ENCODE data around the gene TUT1. TPM values are rescaled to one million over a fixed set of nuclear protein-coding genes. Genes with fewer than 3 reads are reported as not detected.

Gene TUT1, protein sequence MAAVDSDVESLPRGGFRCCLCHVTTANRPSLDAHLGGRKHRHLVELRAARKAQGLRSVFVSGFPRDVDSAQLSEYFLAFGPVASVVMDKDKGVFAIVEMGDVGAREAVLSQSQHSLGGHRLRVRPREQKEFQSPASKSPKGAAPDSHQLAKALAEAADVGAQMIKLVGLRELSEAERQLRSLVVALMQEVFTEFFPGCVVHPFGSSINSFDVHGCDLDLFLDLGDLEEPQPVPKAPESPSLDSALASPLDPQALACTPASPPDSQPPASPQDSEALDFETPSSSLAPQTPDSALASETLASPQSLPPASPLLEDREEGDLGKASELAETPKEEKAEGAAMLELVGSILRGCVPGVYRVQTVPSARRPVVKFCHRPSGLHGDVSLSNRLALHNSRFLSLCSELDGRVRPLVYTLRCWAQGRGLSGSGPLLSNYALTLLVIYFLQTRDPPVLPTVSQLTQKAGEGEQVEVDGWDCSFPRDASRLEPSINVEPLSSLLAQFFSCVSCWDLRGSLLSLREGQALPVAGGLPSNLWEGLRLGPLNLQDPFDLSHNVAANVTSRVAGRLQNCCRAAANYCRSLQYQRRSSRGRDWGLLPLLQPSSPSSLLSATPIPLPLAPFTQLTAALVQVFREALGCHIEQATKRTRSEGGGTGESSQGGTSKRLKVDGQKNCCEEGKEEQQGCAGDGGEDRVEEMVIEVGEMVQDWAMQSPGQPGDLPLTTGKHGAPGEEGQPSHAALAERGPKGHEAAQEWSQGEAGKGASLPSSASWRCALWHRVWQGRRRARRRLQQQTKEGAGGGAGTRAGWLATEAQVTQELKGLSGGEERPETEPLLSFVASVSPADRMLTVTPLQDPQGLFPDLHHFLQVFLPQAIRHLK
- 15.0 and 15.2 TPM in 2 replicates for total RNA-seq

DNA sequence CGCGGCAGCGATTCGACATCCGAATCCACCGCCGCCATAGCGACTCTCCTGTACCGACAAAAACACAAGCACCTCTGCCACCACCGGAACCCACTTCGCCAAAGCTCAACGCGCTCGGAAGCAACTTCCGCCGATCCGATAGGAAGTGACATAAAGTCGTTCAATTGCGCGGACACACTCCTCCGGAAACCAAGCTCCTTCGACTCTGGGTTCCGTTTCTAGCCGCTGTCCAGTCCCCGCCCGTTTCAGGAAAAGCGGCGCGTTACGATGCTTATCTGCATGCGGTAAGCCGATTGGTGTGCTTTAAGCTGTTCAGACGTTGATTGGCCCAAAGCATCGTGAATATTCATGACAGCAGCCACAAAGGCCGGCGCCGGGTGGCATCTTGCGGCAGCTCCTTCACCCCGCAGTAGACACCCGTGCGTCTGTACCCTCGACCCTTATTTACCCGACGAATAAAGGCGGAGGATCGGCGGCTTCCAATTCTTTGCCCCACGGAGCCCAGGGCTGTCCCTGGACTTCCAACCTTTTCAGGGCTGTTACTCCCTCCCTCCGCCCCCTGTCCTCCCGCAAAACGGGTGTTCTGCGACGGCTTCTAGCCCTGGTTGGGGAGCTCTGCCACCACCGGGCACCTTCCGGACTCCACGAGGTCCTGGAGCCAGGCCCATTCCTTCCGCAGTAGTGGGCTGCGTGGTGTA, at the start of gene TUT1:
Gene TUT1 (minus strand): TSS at position 76 of the 698 bp plus-strand sequence. CDS start 38 bp downstream, at position 38.
- Histone ChIP-seq H3K4me3 (ENCODE audit: low read depth, low read length) (peak within 1 kb of the TSS; percentile 91), H3K27me3 (ENCODE audit: control insufficient read depth, insufficient read depth, low read length) (no peaks in the 10 kb centered on the region), H3K36me3 (ENCODE audit: control insufficient read depth, insufficient read depth, low read length) (peaks cover 7% of the 10 kb centered on the region)
- peak; percentile 94 for DNase-seq (ENCODE audit: low read depth)
- TF ChIP-seq, protein P1, sequence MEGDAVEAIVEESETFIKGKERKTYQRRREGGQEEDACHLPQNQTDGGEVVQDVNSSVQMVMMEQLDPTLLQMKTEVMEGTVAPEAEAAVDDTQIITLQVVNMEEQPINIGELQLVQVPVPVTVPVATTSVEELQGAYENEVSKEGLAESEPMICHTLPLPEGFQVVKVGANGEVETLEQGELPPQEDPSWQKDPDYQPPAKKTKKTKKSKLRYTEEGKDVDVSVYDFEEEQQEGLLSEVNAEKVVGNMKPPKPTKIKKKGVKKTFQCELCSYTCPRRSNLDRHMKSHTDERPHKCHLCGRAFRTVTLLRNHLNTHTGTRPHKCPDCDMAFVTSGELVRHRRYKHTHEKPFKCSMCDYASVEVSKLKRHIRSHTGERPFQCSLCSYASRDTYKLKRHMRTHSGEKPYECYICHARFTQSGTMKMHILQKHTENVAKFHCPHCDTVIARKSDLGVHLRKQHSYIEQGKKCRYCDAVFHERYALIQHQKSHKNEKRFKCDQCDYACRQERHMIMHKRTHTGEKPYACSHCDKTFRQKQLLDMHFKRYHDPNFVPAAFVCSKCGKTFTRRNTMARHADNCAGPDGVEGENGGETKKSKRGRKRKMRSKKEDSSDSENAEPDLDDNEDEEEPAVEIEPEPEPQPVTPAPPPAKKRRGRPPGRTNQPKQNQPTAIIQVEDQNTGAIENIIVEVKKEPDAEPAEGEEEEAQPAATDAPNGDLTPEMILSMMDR (IDR thresholded peaks at IDR 0.05; ENCODE audit: insufficient read depth, low read length, poor library complexity, severe bottlenecking) = no peak

DNA sequence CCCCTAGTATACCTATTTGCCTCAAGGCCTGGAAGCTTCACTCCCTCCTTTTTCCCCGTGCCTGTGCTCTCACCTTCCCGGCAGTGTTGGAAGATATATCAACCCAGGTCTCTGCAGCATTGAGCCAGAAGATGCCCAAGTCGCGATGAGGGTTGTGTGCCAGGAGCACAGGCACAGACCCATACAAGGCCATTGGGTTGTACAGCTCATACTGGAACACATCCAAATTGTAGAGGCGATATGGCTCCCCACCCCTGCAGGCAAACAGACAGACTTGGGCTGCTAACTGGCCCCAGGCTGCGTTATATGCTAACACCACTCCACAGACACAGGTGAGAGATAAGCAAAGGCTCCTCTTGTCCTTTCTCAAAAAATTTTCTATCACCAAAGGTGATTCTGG, 41.2 kb upstream of the TUT1 start:
- Histone ChIP-seq H3K4me3 (ENCODE audit: low read depth, low read length) (no peak overlapping the region), H3K36me3 (ENCODE audit: control insufficient read depth, insufficient read depth, low read length) (peaks cover 8% of the 10 kb centered on the region), H3K27me3 (ENCODE audit: control insufficient read depth, insufficient read depth, low read length) (no peaks in the 10 kb centered on the region)

DNA sequence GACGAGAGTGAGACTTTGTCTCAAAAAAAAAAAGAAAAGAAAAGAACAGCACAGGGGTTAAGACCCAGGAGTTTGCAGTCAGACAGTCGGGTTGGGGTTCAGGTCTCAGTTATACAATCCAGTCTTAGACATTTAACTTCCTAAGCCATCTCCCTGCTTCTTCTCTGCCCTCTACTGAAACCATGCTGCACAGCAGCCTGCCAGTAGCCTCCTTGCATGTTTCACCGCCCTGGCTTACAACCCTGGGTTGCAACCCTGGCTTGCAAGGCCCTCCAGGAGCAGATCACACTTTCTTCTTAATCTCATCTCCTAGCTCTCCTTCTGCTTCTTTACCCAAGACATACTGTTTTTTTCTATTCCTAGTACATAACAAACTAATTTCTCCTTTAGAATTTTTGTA, 36.4 kb upstream of the TUT1 start:
- no peak overlapping the region for H3K4me3 ChIP-seq (ENCODE audit: low read depth, low read length)
- H3K27me3 ChIP-seq (ENCODE audit: control insufficient read depth, insufficient read depth, low read length) = no peaks in the 10 kb centered on the region
- DNase-seq (ENCODE audit: low read depth) = no peak
- TF ChIP-seq, protein P1 (IDR thresholded peaks at IDR 0.05; ENCODE audit: insufficient read depth, low read length, poor library complexity, severe bottlenecking) = no peak
- peaks cover 9% of the 10 kb centered on the region for H3K36me3 ChIP-seq (ENCODE audit: control insufficient read depth, insufficient read depth, low read length)

More for the DNA sequence above, 41.2 kb upstream of the TUT1 start:
- TF ChIP-seq, protein P1 (IDR thresholded peaks at IDR 0.05; ENCODE audit: insufficient read depth, low read length, poor library complexity, severe bottlenecking) = no peak
- no peak for DNase-seq (ENCODE audit: low read depth)

DNA sequence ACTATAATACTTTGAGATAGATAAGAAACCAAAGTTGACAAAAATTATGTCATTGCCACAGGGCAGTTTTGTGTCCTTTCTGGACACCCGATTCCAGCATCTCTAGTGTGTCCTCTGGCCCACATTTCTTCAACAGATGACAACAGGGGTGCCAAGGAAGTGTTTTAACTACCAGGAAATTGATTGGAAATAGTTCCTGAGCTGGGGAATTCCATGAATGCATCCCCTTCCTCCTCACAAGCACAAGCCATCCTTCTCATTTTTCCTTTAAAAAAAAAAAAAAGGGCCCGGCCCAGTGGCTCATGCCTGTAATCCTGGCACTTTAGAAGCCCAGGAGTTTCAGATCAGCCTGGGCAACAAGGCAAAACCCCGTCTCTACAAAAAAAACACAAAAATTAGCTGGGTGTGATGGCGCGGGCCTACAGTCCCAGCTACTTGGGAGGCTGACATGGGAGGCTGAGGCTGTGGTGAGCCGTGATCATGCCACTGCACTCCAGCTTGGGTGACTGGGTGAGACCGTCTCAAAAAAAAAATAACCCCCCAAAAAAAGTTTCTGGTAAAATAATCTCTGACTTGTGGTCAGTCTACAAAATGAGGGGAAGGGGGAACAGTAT, 31.3 kb upstream of the TUT1 start:
- H3K36me3 ChIP-seq (ENCODE audit: control insufficient read depth, insufficient read depth, low read length) = peaks cover 3% of the 10 kb centered on the region
- DNase-seq (ENCODE audit: low read depth) = no peak
- TF ChIP-seq, protein P1 (IDR thresholded peaks at IDR 0.05; ENCODE audit: insufficient read depth, low read length, poor library complexity, severe bottlenecking) = no peak
- H3K27me3 ChIP-seq (ENCODE audit: control insufficient read depth, insufficient read depth, low read length) = no peaks in the 10 kb centered on the region
- H3K4me3 ChIP-seq (ENCODE audit: low read depth, low read length) = no peak overlapping the region
